Measurements from ENCODE around the gene WDR90.

The WDR90 gene

DNA sequence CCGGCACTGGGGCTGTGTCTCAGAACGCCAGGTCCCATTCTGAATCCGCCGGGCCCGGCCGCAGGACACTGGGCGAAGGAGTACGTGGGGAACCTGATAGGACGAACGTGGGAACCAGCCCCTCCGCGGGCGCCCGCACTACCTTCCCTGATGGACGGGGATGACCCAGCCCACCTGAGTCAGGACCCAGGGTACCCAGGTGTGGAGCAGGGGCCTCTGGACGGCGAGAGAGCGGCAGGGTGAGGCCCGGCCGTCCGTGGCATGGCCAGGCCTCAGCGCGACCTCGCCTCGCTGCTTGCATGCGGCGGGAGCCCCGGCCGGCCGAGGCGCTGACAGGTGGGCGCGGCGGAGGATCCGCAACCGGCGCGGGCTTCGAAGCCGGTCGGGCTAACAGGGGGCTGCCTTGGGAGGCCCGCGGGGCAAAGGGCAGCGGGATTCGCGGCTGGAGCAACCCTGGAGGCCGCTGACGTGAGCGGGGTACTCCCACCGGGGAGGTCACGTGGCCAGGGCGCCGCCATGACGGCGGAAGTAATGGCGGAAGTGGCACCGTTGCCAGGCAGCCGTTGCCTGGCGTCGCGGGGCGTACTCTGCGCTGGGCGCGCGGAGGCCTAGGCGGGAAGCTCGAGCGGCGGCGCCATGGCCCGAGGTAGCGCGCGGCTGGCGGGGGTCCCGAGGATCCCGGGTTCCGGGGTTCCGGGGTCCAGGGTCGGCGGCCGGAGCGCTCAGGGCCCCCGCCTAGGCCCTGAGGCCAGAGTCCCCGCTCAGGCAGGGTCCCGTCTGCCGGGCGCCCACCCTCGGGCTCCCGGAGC, at the start of gene WDR90:
TSS of gene WDR90 (plus strand) at position 585 of the 809 bp plus-strand sequence. CDS start at position 637, 52 bp downstream.
- DNase-seq, result peak; percentile 89

DNA sequence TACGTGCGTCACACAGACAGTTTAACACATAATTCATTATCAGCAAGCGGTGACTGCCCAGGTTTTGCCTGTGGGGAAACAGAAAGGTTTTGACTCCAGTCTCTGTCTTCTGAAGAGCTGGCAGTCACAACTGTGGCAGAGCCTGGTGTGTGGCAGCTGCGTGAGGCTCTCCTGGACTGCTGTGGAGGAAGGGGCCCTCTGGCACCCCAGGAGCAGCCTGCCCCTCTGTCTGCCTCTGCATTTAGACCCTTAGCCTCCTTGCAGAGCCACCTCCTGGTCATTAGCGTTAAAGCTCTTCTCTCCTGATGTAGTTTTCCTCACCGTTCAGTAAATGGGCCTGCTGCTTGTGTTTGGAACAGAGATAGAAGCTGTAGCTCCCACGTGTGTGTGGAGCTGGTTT, 48.4 kb upstream of the WDR90 start:
- no peak for DNase-seq

DNA sequence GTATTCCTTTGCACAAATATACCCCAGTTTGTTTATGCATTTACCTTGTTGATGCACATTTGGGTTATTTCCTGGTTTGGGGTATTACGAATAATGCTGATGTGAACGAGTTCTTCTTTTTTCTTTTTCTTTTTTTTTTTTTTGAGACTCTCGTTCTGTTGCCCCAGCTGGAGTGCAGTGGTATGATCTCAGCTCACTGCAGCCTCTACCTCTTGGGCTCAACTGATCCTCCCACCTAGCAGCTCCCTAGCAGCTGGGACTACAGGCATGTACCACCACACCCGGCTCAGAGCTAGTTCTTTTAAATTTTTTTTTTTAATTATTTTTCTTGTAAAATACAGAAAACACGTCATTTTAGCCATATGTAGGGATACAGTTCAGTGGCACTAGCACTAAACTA, 45.2 kb upstream of the WDR90 start:
- DNase-seq, result no peak

DNA sequence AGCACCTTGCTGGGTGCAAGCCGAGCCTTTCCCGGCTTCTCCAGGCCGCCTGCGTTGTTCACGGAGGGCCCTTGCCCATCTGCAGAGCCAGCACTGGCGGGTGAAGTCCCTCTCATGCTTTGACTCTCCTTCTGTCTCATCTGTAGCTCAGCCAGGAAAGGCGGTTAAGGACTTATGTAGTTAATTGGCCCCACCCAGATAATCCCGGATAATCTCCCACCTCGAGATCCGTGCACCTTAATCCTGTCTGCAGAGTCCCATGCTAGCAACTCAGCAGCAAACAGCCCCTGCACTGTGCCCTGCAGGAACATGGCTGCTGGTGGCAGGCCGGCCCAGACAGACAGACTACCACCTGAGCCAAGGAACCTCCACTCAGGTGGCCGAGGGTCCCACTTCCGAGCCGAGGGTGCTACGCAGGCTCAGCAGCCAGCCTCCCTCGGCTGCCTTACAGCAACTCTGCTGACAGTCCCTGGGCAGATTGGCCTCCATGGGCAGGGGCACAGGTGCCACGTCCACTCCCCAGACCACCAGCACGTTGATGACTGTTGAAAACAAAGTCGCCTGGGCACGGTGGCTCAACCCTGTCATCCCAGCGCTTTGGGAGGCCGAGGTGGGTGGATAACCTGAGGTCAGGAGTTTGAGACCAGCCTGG, 42.4 kb upstream of the WDR90 start:
- DNase-seq, result no peak

DNA sequence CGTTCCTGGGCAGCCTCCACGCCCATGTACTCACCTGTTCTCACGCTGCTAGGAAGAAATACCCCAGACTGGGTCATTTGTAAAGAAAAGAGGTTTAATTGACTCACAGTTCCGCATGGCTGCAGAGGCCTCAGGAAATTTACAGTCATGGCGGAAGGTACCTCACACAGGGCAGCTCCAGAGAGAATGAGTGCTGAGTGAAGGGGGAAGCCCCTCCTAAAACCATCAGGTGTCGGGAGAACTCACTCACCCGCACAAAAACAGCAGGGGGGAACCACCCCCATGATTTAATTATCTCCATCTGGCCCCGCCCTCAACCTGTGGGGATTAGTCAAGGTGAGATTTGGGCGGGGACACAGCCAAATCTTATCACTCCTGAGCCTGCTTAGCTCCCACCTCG, 41.1 kb upstream of the WDR90 start:
- no peak for DNase-seq

DNA sequence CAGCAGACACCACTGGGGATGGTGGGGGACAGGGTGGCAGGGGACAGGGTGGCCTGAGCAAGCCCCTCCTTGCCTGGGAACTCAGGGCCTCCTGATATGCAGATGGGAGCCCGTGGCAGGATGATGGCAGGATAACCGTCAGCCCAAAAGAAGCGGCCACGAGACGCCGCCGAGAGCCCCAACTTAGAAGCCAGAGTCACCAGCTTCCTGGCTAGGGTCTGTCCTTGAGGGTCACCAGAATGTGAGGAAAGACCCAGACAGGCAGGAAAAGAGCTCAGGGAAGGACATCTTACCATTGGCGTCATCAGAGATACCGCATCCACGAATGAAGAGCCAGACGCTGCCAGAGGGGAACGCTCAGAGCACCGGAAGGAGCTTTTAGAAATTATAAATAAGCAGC, 39.8 kb upstream of the WDR90 start:
- no peak for DNase-seq

DNA sequence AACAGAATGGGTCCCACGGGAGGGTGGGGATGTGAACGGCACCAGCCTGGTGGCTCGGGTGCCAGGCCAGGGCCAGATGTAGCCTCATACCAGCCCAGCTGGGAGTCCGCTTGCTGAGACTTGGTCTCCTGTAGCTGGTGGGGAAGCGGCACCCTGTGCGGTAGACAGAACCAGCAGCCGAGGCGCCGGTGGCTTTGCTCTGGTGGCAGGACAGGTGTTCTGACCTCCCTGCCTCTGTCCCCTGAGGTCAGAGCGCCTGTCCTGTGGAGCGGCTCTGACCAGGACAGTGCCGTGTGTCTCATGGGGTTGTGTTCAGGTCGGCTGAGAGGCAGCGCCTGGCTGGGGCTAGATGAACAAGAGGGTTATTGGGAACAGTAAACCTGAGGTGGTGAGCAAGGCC, 39.2 kb upstream of the WDR90 start:
- DNase-seq, result no peak

DNA sequence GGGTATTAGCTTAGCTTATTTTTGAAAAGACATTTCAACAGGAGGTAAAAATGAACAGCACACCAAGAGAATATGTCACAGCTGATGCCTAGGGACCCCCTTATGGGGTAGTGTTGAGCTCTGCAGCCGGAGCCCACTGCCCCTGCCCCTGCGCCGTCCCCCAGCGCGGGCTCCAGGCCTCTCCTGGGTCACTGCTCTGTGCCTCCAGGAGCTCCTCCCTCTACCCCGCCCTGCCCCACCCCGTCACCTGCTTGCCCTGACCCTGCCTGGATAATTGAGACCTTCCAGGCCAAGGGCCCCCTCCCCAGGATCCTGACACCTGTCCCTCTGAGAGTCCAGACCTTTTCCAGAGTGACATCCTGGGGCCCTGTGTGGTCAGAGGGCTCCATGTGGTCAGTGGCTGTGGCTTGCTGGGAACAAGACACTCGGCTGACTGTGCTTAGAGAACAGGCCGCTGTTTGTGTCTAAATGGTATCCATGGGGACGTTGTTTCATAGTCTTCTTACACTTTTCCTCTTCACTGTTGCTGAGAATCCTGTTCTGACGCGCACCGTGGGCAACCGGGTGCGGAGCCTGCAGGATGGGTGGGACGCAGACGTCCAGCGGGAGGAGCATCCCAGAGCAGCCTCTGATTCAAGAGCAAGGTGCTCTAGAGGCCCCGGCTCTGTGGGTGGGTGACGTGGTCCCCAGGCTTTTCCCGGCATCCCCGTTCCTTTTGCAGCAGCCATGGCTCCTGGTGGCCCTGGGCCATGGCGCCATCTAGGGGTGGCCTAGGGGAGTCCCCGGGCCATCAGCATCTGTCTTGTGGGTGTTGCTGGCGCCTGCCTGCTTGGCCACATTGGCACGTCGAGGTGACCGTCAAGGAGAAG, 38.4 kb upstream of the WDR90 start:
- peak; percentile 58 for DNase-seq

DNA sequence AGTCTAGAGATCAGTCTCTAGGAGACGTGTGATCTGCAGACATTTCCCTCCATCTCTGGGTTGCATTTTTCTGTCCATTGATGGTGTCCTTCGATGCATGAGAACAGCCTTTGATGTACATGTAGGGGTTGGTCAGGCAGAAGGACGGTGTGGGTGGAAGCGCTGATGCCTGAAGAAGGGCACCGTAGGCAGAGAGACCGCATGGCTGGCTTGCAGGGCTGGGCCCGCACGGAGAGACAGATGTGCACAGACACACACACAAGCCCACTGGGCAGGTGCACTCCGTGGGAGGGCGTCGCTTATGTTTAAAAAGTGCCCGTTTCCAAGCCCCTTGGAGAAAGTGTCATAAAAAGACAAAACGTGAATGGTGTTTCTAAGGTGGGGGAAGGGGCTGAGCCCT, 34.0 kb upstream of the WDR90 start:
- DNase-seq, result no peak

DNA sequence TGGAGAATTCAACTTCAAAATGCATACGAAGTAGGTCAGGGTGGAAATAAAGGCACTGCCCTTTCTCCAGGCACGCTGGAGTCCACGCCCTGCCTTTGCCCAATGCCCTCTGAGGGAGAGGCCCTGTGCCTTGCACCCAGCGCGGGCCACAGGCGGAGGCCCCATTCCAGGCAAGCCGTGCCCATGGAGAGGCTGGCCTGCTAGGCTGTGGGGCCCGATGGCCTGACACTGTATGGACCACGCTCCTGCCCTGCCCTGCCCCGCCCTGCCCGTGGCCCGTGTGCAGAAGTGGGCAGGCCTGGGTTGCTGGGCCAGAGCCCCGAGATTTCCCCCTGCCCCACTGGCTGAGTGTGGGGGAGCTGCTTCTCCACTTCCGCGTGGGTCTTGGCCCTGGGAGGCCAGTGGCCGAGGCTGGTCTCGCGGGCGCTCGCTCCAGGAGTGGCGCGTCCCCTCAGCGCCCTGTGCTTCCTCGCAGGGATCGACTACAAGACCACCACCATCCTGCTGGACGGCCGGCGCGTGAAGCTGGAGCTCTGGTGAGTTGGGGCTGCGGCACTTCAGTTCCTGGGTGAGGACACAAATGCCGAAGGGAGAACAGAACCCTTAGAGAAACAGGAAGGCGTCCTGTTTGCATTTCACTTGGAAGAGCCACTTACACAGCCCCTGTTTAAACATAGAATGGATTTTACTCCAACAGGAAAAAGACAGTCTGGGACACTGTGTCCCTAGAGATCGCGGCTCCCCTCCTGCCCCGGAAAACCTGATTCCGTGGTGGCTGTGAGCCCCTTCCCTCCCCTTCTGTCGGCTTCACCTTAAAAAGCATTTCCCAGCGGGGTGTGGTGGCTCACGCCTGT, 32.2 kb upstream of the WDR90 start:
- no peak for DNase-seq

DNA sequence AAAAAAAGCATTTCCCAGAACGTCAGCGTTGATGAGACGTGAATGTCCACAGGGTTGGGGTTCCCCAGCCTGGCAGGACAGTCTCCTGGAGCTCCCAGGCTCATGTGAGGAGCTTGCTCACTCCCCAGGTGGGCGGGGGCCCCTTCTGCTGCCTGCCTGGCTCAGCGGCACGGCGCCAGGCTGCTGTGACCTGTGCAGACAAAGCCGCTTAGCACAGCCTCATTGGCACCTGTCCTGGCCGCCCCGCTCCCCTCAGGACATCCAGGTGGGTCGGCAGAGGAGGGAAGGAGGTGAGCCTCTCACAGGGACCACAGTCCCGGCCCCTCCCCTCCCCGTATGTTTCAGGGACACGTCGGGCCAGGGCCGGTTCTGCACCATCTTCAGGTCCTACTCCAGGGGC, 31.3 kb upstream of the WDR90 start:
- no peak for DNase-seq

DNA sequence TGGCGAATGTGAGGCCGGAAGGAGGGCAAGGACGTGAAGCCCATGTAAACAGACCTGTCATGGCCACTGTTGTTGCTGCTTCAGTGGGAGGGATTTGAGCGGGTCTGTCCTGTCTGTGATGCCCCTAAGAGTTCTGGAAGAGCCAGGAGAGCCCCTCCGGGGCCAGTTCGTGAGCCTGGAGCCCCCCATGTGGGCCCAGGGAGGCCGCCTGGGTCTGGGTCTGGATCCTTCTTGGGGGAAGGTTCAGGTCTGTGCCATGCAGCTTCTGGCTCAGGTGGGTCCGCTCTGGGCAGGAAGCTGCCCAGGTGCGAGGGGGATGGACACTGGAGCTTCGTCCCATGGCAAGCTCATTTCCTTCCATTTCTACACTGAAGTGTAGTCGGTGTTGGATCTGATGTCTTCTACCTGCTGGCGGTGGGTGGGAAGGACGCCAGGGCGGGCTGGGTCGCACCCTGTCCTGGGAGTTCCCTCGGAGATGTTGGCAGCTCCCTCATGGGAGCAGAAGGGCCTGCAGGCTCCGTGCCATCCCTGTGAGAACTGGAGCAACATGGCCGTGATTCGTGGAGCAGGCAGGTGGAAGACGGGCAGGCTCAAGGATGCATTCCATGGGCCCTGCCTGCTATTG, 29.6 kb upstream of the WDR90 start:
- DNase-seq, result no peak

DNA sequence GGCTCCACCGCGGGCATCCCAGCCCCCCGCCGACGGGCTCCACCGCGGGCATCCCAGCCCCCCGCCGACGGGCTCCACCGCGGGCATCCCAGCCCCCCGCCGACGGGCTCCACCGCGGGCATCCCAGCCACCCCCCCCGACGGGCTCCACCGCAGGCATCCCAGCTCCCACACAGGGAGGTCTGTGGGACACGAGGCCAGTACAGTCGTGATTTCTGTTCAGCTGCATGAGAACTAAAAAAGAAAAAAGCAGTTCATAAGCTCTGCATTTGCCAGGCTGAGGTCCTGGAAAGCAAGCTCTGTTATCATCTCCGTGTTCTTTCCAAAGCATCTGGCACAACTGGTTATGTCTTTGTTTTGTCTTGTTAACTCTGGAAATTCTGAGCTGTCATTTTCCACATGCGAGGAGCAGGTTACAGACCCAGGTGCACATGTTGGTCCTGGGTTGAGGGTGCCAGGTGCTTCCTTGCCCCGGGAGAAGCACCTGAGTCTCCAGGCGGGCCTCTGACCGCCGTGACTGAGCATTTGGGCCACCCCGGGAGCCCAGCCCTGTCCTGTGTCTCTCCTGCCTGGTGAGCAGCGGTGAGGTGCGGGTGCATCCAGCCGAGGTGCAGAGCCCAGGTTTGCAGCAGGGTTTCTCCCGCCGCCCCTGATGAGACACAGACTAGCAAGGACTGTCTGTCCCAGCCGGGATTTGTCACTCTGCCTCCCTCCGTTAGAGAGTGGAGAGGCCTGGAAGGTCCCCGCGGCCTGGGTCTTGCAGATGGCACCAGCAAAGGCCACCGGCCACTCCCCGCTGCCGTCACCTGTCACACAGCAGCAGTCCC, 28.3 kb upstream of the WDR90 start:
- DNase-seq, result no peak

DNA sequence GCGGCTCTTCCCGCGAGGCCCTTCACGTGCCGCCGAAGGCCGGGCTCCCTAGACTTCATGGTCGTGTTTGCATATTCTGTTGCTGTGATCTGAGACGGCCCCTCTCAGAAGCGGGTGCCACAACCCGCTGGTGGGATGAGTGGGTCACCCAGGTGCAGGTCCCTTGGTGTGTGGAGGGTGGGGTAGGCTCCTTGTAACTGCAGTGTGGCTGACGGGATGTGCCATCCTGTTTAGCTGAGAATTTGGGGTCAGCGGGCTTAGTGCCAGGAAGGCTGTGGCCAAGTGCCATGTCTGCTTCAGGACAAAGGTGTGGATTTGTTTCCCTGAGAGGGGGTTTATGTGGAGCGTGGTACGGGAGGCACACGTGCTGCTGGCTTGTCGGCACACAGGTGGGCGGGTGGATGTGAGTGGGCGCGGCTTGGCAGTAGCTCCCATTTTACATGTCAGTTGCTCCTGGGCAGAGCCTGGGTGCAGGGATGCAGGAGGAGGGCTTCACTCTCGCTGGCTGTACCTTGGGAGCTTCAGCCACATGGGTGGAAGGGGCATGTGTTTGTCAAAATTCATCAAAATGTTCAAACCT, 27.5 kb upstream of the WDR90 start:
- DNase-seq, result no peak

DNA sequence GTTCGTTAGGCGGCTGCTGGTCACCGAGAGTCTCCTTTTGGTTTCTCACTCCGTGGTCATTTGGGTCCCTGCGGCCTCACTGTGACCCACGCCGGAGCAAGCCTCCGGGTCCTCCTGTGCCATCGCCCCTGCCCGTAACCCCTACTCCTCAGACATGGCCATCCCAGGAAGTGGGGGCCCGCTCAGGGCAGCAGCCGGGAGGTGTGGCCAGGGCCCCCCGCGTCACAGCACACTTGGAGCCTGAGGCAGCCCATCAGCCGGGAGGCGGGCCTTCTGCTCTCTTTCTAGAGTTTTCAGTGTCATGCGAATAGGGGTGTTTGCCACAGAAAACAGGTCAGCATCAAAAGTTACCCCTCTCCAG, 26.3 kb upstream of the WDR90 start:
- no peak for DNase-seq

DNA sequence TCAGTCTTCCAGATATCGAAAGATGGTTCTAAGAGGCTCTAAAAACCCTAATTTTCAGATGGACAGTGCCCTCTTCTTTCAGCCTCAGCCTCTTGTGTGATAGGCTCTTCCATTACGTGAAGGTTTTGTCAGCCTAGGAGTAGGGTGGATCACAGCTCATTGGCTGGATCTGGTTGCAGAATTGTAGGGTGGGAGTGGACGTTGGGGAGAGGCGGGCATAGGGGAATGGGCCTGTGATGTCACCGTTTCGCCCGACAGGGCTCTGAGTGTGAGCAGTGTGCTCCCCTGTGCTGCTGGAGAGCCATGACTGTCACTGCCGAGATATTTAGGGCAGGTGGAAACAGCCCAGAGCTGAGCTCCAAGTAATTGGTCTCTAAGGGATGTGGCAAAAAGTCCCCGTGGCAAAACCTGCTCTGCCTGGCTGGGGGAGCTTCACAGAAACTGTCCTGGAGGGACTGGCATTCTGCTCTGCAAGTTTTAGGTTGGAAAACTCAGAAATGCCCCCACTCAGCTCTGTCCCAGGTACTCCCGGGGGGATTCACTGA, 24.6 kb upstream of the WDR90 start:
- DNase-seq, result no peak

DNA sequence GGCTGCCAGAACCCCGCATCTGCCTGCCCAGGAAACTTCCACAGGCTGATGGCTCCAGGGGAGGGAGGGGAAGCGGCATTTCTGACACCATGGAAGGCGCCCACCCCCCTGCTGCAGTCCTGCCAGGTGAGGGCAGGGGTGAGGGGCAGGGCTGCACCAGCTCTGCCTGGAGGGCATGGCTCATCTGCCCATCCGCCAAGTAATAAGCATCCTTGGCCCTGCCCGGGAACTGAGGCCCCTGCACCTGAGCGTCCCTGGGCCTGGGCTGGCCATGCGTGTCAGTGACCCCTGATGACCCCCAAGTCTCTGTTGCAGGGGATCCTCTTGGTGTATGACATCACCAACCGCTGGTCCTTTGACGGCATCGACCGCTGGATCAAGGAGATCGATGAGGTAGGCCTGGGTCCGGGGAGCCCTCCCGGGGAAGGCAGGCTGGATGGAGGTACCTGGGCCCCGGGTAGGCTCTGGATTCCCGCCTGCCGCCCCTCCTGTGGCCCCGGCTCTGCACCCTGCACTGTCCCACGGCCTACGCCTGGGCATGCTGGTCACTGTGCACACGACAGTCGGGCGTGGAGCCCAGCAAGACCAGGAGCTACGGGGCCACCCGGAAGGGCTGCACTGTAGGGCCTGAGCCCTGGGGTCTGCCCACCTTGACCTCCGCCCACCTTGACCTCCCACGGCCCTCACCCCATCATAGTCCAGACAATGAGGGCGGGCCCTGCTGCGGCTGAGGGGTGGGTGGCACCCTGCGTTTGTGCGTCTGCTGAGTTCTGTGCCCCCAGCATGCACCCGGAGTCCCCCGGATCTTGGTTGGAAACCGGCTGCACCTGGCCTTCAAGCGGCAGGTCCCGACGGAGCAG, 23.8 kb upstream of the WDR90 start:
- DNase-seq, result no peak

DNA sequence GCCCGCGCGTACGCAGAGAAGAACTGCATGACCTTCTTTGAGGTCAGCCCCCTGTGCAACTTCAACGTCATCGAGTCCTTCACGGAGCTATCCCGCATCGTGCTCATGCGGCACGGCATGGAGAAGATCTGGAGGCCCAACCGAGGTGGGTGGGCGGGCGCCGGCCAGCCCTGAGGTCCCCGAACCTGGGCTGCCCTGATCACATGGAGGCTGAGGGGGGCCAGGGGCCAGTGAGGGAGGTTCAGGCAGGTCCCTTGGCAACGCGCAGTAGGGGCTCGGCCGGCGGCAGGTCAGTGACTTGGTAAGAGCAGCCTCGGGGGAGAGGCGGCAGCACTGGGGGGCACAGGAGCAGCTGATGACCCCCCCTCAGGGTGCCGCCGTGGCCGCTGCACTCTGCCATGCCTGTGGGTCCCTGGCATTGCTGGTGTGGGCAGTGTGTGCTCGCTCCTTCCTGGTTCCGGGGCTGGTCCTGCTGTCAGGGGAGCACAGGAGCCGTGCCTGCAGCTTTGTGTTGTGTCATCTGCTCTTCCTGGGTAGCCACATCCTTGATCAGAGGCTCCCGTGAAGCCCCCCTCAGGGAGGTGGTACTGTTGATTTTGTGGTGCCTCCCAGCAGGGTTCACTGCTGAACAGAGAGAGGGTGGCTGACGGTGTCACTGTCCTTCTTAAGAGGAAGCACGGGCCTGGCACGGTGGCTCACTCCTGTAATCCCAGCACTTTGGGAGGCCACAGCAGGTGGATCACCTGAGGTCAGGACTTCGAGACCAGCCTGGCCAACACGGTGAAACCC, 23.0 kb upstream of the WDR90 start:
- DNase-seq, result no peak
